PFSK-1 (cell line): Measurements from ENCODE around the gene PEX12.

Experiments used
- FOXP2 ChIP-seq: optimal IDR thresholded peaks from 2 replicates; pipeline ENCODE3; 2011; ENCODE audit warnings: borderline replicate concordance, control low read depth, inconsistent platforms; ENCODE audit not compliant: insufficient read depth; ENCODE audit errors: extremely low read length, extremely low read depth
- POLR2AphosphoS5 ChIP-seq: IDR thresholded peaks from 2 replicates; pipeline ENCODE4 v1.6.1; 2012; ENCODE audit warnings: low read depth, mild to moderate bottlenecking, control low read depth, low read length, moderate library complexity
- REST ChIP-seq, 2 experiments: IDR thresholded peaks; 2 replicates each; pipeline versions ENCODE4 v1.6.1 to v1.8.0; 2011 to 2012; ENCODE audit warnings: low read depth in 2 of 2, low read length in 2 of 2, control low read depth in 1 of 2, inconsistent platforms in 1 of 2, mild to moderate bottlenecking in 1 of 2, moderate library complexity in 1 of 2; ENCODE audit not compliant: insufficient read depth in 1 of 2
- SIN3A ChIP-seq: IDR thresholded peaks from 2 replicates; pipeline ENCODE4 v1.6.1; 2012; ENCODE audit warnings: mild to moderate bottlenecking, low read length, moderate library complexity, borderline replicate concordance; ENCODE audit not compliant: insufficient read depth
- TAF1 ChIP-seq: IDR thresholded peaks from 2 replicates; pipeline ENCODE4 v1.6.1; 2012; ENCODE audit warnings: low read length, control low read depth, borderline replicate concordance; ENCODE audit not compliant: insufficient read depth

DNA sequence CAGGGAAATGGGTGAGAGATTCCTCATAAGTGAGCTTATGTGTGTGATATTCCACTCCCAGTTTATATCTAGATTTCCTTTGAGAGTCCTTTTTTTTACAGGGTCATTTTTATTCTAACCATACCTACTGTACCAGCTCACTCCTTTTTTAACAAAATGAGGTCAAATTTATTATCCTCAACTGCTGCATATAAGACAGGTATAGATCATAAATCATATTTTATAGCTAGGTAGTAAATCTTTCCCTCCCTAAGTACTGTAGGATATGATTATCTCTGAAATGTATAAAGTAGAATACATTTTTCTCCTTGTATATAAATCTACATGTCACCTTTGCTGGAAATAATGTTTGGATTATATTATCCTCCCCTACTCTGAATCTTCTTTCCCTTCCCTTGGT is 40.3 kb upstream of the PEX12 start:
- TF ChIP-seq SIN3A (no peak), POLR2AphosphoS5 (no peak), REST (IDR thresholded peaks at IDR 0.05; ENCODE audit: insufficient read depth in 1 of 2, low read depth in 2 of 2, low read length in 2 of 2) (no peak), FOXP2 (no peak), TAF1 (no peak)
